ENCODE measurements around the gene TMEM247.

TMEM247 gene

GRCh38 chr2:46489423-46490174, 10.2 kb downstream of the TMEM247 start:
- DNase-seq (ENCODE audit: low read depth), result no peak

DNA sequence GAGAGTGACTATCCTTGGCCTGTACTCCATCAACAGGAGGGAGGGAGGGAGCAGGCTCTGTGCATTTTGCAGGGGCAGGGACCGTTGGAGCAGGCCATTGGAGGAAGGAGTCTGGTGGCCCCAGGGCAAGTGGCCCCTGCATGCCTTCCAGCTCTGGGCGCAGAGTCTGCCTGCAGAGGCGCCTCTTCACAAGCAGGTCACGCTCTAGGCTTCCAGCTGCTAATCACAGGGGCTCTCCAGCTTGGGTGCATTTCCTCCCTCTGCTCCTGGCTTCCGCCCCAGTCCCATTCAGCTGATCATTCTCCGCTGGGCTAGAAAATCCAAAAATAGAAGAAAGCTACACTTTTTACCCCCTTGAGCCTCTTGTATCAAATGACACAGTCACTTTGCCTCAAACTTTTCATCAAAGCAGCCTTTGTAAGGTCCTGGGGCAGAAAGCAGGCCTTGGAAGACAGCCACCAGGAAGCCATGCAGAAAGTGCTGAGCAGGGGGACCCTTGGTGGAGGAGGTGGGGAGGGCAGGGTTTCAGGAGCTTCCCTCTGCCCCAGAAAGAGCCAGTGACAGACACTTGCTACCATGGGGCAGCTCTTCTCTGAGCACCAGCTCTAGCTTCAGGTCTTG, 11.3 kb downstream of the TMEM247 start:
- no peak for DNase-seq (ENCODE audit: low read depth)

GRCh38 chr2:46492301-46492700, 12.9 kb downstream of the TMEM247 start:
- DNase-seq (ENCODE audit: low read depth), result no peak

DNA sequence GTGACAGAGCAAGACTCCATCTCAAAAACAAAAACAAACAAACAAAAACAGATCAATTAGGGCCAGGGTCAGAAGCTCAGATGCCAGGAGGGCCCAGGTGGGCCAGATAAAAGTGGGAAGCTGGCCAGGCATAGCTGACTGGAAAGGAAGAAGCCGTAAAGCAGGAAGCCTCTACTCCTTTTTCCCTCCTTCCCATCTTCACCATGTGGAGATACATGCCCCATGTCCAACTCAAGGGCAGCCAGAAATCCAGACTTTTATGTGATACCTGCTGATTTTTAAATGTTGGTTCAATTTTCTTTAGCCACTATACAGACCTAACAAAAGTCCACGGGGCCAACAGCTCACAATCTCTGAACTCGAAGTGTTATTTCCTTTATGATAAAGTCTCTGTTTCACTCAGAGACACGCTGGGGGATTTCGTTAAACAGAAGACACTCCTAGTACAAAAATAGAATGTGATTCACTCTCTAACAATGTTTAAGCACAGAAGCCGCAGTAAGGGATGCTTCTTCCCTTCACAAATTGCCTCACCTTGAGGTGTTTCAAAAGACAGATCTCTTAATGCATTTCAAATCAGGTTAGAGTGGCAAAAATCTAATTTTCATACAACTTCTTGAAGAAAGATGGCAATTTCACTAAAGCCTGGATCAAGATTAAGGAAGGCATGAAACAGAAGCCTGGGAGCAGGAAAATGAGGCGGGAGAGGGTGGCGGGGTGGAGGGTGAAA, 14.0 kb downstream of the TMEM247 start:
- no peak for DNase-seq (ENCODE audit: low read depth)

DNA sequence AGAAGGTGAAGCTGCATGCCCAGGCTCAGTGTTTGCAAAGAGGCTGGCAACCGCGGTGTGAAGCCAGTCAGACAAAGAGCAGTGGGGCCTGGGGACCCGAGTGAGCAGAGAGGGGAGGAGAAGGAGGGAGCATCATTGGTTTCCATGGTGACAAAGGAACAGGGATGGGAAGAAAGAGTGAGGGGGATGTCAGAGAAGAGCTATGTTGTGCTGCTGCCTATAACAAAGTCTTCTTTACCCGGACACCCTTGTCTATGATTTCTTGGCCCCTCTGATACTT, 14.5 kb downstream of the TMEM247 start:
- no peak for DNase-seq (ENCODE audit: low read depth)

DNA sequence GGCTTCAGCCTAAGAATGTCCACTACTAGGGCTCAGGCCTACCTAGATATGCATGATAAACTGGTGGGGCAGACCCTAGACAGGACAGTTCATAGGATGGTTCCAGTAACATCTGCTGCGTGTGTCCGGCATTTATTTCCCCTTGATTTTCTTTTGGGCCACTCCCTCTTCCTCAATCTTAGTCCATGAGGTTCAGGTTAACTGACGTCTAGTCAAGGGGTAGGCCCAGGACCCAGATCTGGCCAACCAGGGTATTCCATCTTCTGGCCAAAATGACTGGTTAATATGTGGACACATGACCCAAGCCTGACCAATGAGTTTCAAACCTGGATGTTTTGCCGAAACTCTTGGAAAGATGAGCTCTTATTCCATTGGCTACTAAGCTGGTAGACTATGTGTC, 15.2 kb downstream of the TMEM247 start:
- no peak for DNase-seq (ENCODE audit: low read depth)

DNA sequence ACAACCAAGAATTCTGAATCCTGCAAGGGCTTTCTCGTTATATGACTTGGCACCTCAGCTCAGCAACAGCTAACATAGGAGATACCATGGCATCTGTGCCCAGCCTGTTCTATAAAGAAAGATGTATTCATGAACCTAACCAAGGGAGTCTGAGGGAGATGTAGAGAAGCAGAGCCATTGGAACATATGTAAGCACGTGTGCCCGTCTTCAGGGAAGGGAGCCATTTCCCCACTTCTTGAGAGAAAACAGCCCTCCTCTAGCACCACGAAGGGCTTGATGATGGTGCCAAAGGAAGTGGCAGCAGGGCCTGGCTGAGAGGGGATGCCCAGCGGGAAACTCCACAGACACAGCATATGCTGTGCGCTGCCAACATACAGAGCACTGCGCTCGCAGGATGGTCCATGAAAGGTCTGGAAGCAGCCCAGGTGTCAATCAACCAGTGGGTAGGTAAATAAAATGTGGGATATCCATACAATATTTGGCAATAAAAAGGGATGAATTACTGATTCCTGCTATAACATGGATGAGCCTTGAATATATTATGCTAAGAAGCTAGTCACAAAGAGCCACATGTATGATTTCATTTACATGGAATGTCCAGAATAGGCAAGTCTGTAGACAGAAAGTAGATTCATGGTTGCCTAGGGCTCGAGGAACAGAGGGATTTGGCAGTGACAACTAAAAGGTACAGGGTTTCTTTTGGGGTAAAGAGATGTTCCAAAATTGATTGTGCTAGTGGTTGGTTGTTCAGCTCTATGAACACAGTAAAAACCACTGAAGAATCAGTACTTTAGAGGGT, 16.1 kb downstream of the TMEM247 start:
- DNase-seq (ENCODE audit: low read depth), result no peak

GRCh38 chr2:46497766-46498165, 18.4 kb downstream of the TMEM247 start:
- DNase-seq (ENCODE audit: low read depth), result no peak

- no peak for DNase-seq (ENCODE audit: low read depth)
These were observed 19.3 kb downstream of the TMEM247 start for GRCh38 chr2:46498681-46499080.

DNA sequence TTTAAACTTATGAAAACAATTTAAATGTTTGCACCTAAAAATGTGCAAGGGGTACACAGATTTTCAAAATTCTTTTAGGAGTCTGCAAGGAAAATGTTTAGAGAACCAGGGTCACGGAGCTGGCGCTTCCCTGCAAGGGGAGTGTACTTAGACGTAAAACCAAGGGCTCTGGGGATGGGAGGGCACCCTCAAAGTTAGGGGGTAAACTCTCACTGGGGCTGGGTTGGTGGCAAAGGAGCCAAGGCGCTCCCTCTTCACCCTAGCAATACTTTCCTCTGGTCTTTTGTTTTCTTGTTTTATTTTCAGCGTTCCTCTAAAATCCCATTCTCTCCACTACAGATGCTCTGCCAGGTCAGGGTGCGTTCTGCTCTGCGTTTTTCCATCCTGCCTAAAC, 20.0 kb downstream of the TMEM247 start:
- DNase-seq (ENCODE audit: low read depth), result no peak

DNA sequence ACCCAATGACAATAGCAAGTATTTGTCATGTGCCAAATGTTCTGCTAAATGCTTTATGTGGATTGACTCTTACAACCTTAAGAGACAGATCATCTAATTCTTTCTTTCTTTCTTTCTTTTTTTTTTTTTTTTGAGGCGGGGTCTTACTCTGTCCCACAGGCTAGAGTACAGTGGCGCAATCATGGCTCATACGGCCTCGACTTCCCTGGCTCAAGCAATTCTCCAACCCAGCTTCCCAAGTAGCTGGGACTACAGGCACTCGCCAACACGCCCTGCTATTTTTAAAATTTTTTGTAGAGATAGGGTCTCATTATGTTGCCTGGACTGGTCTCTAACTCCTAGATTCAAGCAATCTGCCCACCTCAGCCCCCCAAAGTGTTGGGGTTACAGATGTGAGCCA, 21.4 kb downstream of the TMEM247 start:
- no peak for DNase-seq (ENCODE audit: low read depth)

GRCh38 chr2:46502291-46502885, 23.0 kb downstream of the TMEM247 start:
- DNase-seq (ENCODE audit: low read depth), result no peak

- DNase-seq (ENCODE audit: low read depth), result no peak
These were observed 24.3 kb downstream of the TMEM247 start for GRCh38 chr2:46503686-46504085.

- no peak for DNase-seq (ENCODE audit: low read depth)
These were observed 24.9 kb downstream of the TMEM247 start for GRCh38 chr2:46504221-46504620.

GRCh38 chr2:46504685-46505471, 25.5 kb downstream of the TMEM247 start:
- DNase-seq (ENCODE audit: low read depth), result no peak

GRCh38 chr2:46505472-46505783, 26.1 kb downstream of the TMEM247 start:
- DNase-seq (ENCODE audit: low read depth), result no peak

DNA sequence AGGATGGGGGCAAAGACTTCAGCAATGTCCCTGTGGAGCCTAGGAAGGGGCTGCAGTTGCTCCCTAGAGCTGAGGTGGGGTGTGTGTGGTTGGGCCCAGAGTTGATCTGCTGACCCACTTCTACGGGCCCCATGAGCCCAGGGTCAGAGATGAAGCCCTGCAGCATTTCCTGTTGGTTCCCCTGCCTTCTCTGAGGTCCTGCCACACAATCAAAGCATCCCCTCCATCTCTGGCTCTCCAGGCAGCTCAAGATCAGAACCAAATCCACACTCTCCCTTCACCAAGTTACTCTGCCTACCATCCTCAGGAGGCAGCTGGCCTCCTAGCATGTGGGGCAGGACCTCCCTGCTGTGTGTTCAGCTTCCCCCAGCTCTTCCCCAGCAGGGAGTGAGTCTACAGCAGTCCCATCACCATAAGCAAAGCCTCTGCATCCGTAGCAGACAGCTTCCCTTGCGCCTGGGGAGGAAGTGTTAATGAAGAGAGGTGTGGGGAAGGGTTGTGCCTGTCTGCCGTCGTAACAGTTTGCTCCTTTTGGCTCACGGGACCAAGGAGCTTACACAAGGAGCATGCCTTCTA, 26.9 kb downstream of the TMEM247 start:
- no peak for DNase-seq (ENCODE audit: low read depth)

- DNase-seq (ENCODE audit: low read depth), result no peak
These were observed 28.9 kb downstream of the TMEM247 start for GRCh38 chr2:46508312-46508711.

DNA sequence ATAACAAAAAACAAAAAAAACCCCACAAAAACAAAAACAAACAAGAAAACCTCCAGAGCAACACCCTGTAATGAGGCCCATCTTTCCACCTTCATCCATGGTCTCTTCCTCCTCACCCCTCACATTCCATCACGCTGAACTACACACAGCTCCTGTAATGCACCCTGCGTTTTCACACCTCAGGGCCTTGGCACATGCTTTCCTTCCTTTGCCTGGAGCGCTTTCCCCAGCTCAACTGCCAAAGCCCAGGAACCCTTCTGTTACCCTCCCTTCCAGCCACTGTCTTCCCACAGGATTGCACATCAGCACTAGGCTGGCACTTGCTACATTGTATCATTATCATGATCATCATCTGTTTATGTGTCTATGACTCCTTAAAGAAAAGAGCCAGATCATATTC, 29.4 kb downstream of the TMEM247 start:
- no peak for DNase-seq (ENCODE audit: low read depth)

DNA sequence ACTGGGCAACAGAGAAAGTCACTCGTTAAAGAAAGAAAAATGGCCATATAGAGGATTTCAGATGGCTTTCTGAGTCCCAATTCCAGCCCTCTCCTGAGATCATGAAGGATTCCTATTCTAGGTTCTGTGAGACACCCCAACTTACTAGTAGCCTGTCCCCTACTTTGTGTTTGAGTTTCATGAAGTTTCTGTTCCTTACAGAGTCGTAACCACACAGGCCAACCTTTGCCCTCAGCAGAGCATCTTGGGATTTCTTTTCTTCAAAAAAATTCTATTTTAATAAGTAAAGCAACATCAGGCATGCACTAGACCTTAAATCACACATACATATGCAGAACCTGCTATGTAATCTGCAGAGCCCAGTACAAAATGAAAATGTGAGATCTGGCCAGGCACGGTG, 30.4 kb downstream of the TMEM247 start:
- no peak for DNase-seq (ENCODE audit: low read depth)

GRCh38 chr2:46510598-46511177, 31.3 kb downstream of the TMEM247 start:
- no peak for DNase-seq (ENCODE audit: low read depth)

All from stimulated activated CD8-positive, alpha-beta memory T cell treated with anti-CD3 and anti-CD28 coated beads, Interleukin-12 subunit alpha, Interleukin-12 subunit beta, amount 100 ng/mL, for 4 hours (primary cell).